PC-9 (cell line): ENCODE data around the gene THBD. TPM values are rescaled to one million over a fixed set of nuclear protein-coding genes. Genes with fewer than 3 reads are reported as not detected.

Source experiments
- BruUV-seq: library from RNA; stranded (reverse); fragments of 400-500 nt; replicated peaks from 2 replicates; lab custom pipeline; 2021; lab: Mats Ljungman, UMichigan
- CTCF ChIA-PET: fragments of 300-600 bp; sonication (Branson Sonifier 250); formaldehyde crosslinking; loops from one replicate; lab custom pipeline; 2022; ENCODE audit warnings: antibody characterized with exemption; lab: Charles Lee
- POLR2A ChIA-PET: fragments of 300-600 bp; sonication (Branson Sonifier 250); formaldehyde crosslinking; loops from one replicate; lab custom pipeline; 2022; ENCODE audit warnings: antibody characterized with exemption; ENCODE audit not compliant: unreplicated experiment; lab: Charles Lee
- DNase-seq, 2 experiments: peaks; one replicate each; pipeline versions ENCODE4 v3.0.0 to v3.0.0-alpha.2; 2015 to 2022; ENCODE audit warnings: mixed read lengths in 1 of 2
- H2AFZ ChIP-seq: fragments of 200-600 bp; sonication (generic); 2 replicates; pipeline ENCODE4 v1.8.1; 2017; ENCODE audit warnings: antibody characterized with exemption
- H3F3A ChIP-seq: fragments of 200-600 bp; sonication (generic); 2 replicates; pipeline ENCODE4 v1.8.1; 2017; ENCODE audit warnings: antibody characterized with exemption, mild to moderate bottlenecking, low read depth; ENCODE audit not compliant: insufficient read depth
- H3K27ac ChIP-seq: fragments of 200-600 bp; sonication (generic); 2 replicates; pipeline ENCODE4 v1.6.1; 2016; ENCODE audit warnings: mixed run types
- H3K27me3 ChIP-seq: fragments of 200-600 bp; sonication (generic); 2 replicates; pipeline ENCODE4 v1.6.1; 2016; ENCODE audit warnings: low read depth, mixed run types; ENCODE audit not compliant: insufficient read depth
- H3K36me3 ChIP-seq: fragments of 200-600 bp; sonication (generic); 2 replicates; pipeline ENCODE4 v1.6.1; 2016; ENCODE audit warnings: low read depth, mixed run types
- H3K4me1 ChIP-seq: fragments of 200-600 bp; sonication (generic); replicated peaks from 2 replicates; pipeline ENCODE4 v1.6.1; 2016; ENCODE audit warnings: mixed run types; ENCODE audit not compliant: insufficient read depth
- H3K4me2 ChIP-seq: fragments of 200-600 bp; sonication (generic); 2 replicates; pipeline ENCODE4 v1.6.1; 2017; ENCODE audit warnings: mixed run types
- H3K4me3 ChIP-seq: fragments of 200-600 bp; sonication (generic); 2 replicates; pipeline ENCODE4 v1.6.1; 2016; ENCODE audit warnings: mixed run types
- H3K79me2 ChIP-seq: fragments of 200-600 bp; sonication (generic); 2 replicates; pipeline ENCODE4 v1.6.1; 2017; ENCODE audit warnings: low read depth, mixed run types
- H3K9me2 ChIP-seq: fragments of 200-600 bp; sonication (generic); 2 replicates; pipeline ENCODE4 v1.8.1; 2017; ENCODE audit warnings: mild to moderate bottlenecking; ENCODE audit not compliant: insufficient read depth
- H3K9me3 ChIP-seq: fragments of 200-600 bp; sonication (generic); 2 replicates; pipeline ENCODE4 v1.8.1; 2016; ENCODE audit warnings: low read depth; ENCODE audit not compliant: insufficient read depth
- H4K20me1 ChIP-seq: fragments of 200-600 bp; sonication (generic); 2 replicates; pipeline ENCODE4 v1.8.1; 2017; ENCODE audit not compliant: insufficient read depth
- CTCF ChIP-seq: fragments of 200-600 bp; sonication (generic); conservative IDR thresholded peaks from 2 replicates; pipeline ENCODE4 v1.6.1; 2017; ENCODE audit warnings: mixed run types, antibody characterized with exemption, mild to moderate bottlenecking, moderate library complexity
- EZH2 ChIP-seq: fragments of 200-600 bp; sonication (generic); IDR thresholded peaks from 2 replicates; pipeline ENCODE4 v1.8.0; 2017; ENCODE audit warnings: antibody characterized with exemption, low read depth
- intact Hi-C: fragments of 100-400 bp; cut with micrococcal nuclease; formaldehyde crosslinking; loops from one replicate; pipeline ENCODE4 v1.10.0; 2022; ENCODE audit not compliant: unreplicated experiment
- total RNA-seq: library from RNA; stranded (reverse); gene quantifications from 2 replicates; pipeline ENCODE4 v1.2.3, GENCODE V29; 2021

THBD gene
- total RNA-seq, 1 experiment from 2014 or later: 1.7 TPM

GRCh38 chr20:23092861-23093495 is 43.5 kb upstream of the THBD start:
- no peak overlapping the region for H3K4me3 ChIP-seq
- H3K4me1 ChIP-seq: peaks cover 24% of the 10 kb centered on the region
- H3K9me2 ChIP-seq: no peaks in the 10 kb centered on the region
- H3K36me3 ChIP-seq: no peaks in the 10 kb centered on the region
- H3F3A ChIP-seq: no peaks in the 10 kb centered on the region
- H4K20me1 ChIP-seq: no peaks in the 10 kb centered on the region
- H3K27me3 ChIP-seq: 0 out of 2 replicates have a peak, but pooled peaks cover 4% of the 10 kb centered on the region
- ChIA-PET CTCF (no interaction called here), POLR2A (no interaction called here)
- H3K4me2 ChIP-seq: no peak overlapping the region
- TF ChIP-seq CTCF (no peak), EZH2 (no peak)
- H3K27ac ChIP-seq: no peak overlapping the region
- no peak overlapping the region for H2AFZ ChIP-seq
- no TSS peak for BruUV-seq
- H3K79me2 ChIP-seq: no peaks in the 10 kb centered on the region
- no peaks in the 10 kb centered on the region for H3K9me3 ChIP-seq
- DNase-seq: no peak
- intact Hi-C loops: no loop called here

GRCh38 chr20:23092384-23092756 is 42.9 kb upstream of the THBD start:
- Histone ChIP-seq H3K4me1 (peaks cover 24% of the 10 kb centered on the region), H3K79me2 (no peaks in the 10 kb centered on the region), H4K20me1 (no peaks in the 10 kb centered on the region), H3K4me2 (no peak overlapping the region), H3K27me3 (0 out of 2 replicates have a peak, but pooled peaks cover 4% of the 10 kb centered on the region), H2AFZ (no peak overlapping the region), H3F3A (no peaks in the 10 kb centered on the region), H3K9me3 (no peaks in the 10 kb centered on the region), H3K4me3 (no peak overlapping the region), H3K9me2 (no peaks in the 10 kb centered on the region), H3K27ac (no peak overlapping the region), H3K36me3 (no peaks in the 10 kb centered on the region)
- TF ChIP-seq EZH2: no peak
- no peak for TF ChIP-seq CTCF
- no TSS peak for BruUV-seq
- DNase-seq: peak in 1 of 2 experiments; percentile 80
- intact Hi-C loops: no loop called here
- POLR2A ChIA-PET: no interaction called here
- CTCF ChIA-PET: no interaction called here

GRCh38 chr20:23091721-23092383 is 42.4 kb upstream of the THBD start:
- DNase-seq: no peak
- Histone ChIP-seq H3K9me2 (no peaks in the 10 kb centered on the region), H3K27ac (no peak overlapping the region), H3K79me2 (no peaks in the 10 kb centered on the region), H3K27me3 (0 out of 2 replicates have a peak, but pooled peaks cover 4% of the 10 kb centered on the region), H4K20me1 (no peaks in the 10 kb centered on the region), H3K4me2 (no peak overlapping the region; the same call in 1 of the 2 replicates), H3K9me3 (no peaks in the 10 kb centered on the region), H3K4me3 (no peak overlapping the region), H3K4me1 (peaks cover 24% of the 10 kb centered on the region), H3K36me3 (no peaks in the 10 kb centered on the region), H2AFZ (no peak overlapping the region), H3F3A (no peaks in the 10 kb centered on the region)
- POLR2A ChIA-PET: no interaction called here
- TF ChIP-seq CTCF (no peak), EZH2 (no peak)
- intact Hi-C loops: no loop called here
- no TSS peak for BruUV-seq
- CTCF ChIA-PET: no interaction called here
